ENCODE results near the gene RNASE2.

- TF ChIP-seq CTCF (IDR thresholded peaks at IDR 0.05), result no peak
- TF ChIP-seq POLR2A (IDR thresholded peaks at IDR 0.05), result no peak
These were observed 15.3 kb downstream of the RNASE2 start for GRCh38 chr14:20970647-20970982.

Measured in esophagus squamous epithelium (tissue), 4 donors.